Sigmoid colon (tissue), 7 donors: ENCODE data around the gene PRDM16. TPM values are rescaled to one million over a fixed set of nuclear protein-coding genes. Genes with fewer than 3 reads are reported as not detected.

Experiments
- DNase-seq: peaks from one replicate; pipeline ENCODE4 v3.0.0-alpha.2; 2019
- H3K27ac ChIP-seq, 4 donors: fragments of 200-600 bp; sonication (generic); one replicate each; pipeline ENCODE4 v1.5.1; 2016 to 2019; ENCODE audit warnings: mild to moderate bottlenecking in 1 of 4
- H3K27me3 ChIP-seq, 3 donors: fragments of 200-600 bp; sonication (generic); one replicate each; pipeline ENCODE4 v1.5.1; 2019; ENCODE audit warnings: mild to moderate bottlenecking in 1 of 3
- H3K36me3 ChIP-seq, 4 donors: fragments of 200-600 bp; sonication (generic); one replicate each; pipeline ENCODE4 v1.5.1; 2016 to 2019
- H3K4me1 ChIP-seq, 4 donors: fragments of 200-600 bp; sonication (generic); one replicate each; pipeline ENCODE4 v1.5.1; 2017 to 2019
- H3K4me3 ChIP-seq, 4 donors: fragments of 200-600 bp; sonication (generic); one replicate each; pipeline ENCODE4 v1.5.1; 2017 to 2019; ENCODE audit warnings: mild to moderate bottlenecking in 2 of 4, moderate library complexity in 1 of 4
- H3K9me3 ChIP-seq, 4 donors: fragments of 200-600 bp in 3 of 4; sonication (generic) in 3 of 4; one replicate each; pipeline versions ENCODE4 v1.5.1 to v1.6.1; 2013 to 2019
- EP300 ChIP-seq, 4 donors: sonication (generic); formaldehyde crosslinking; IDR thresholded peaks; one replicate each; pipeline ENCODE4 v1.6.1; 2017; ENCODE audit warnings: antibody characterized with exemption in 4 of 4
- POLR2A ChIP-seq, 2 donors: fragments of 450-650 bp; IDR thresholded peaks; one replicate each; pipeline ENCODE4 v1.6.1; 2016; ENCODE audit warnings: antibody characterized with exemption in 2 of 2, mild to moderate bottlenecking in 2 of 2, moderate library complexity in 2 of 2
- POLR2AphosphoS5 ChIP-seq, 4 donors: sonication (generic); formaldehyde crosslinking; IDR thresholded peaks; one replicate each; pipeline ENCODE4 v1.6.1; 2017; ENCODE audit warnings: antibody characterized with exemption in 4 of 4
- WGBS, 2 donors: extraction: QIAGEN DNeasy Blood & Tissue Kit; methylation state at CpG; one replicate each; pipeline ENCODE4 v1.1.7; 2013; 5-methylcytosine and 5-hydroxymethylcytosine counted together
- intact Hi-C: fragments of 100-400 bp; cut with DNase I; formaldehyde crosslinking; loops from one replicate; pipeline ENCODE4 v1.15.1; 2023
- polyA plus RNA-seq, 3 donors: library from polyadenylated mRNA; stranded (reverse); fragments of 200-250 nt; gene quantifications; one replicate each; pipeline ENCODE4 v1.2.3, GENCODE V29; 2013
- total RNA-seq, 4 donors: library from RNA; depleted of rRNA; stranded (reverse); fragments of >200 nt; gene quantifications; one replicate each; pipeline ENCODE4 v1.1.0, GENCODE V29; 2016
- TF ChIP-seq, protein P1 (sequence below), 4 experiments: fragments of 450-650 bp in 3 of 4; fragments of 200-600 bp in 1 of 4; IDR thresholded peaks; one replicate each; pipeline ENCODE4 v1.5.1; 2016 to 2019; ENCODE audit warnings: antibody characterized with exemption in 4 of 4, mild to moderate bottlenecking in 3 of 4, moderate library complexity in 2 of 4
- donor health status: healthy with polysubstance abuse.
- donor health status: Bipolar disorder and iron deficiency.
- donor health status: healthy.

The PRDM16 gene
- total and polyA plus RNA-seq, 7 donors = under 0.01 to 1.7 (median 0.49) TPM

DNA sequence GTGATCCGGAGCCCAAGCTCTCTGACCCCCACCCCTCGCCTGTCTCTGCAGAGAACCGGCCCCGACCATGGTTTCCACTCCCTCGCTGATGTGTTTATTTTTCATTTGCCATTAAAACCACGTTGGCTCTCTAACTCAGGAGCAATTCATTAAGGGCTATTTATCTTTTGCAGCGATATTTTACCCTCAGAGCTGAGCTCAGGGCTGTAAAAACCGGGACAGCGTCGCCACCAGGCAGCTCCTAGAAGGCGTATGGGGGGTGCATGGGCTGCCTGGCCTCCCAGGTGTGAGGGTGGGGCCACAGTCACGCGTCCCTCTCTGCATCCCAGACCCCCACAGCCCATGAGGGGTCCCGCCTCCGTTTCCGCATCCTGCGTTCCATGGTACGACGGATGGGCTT, 71.4 kb downstream of the PRDM16 start:
- H3K9me3 ChIP-seq = no peaks in the 10 kb centered on the region
- no peak overlapping the region for H3K27ac ChIP-seq
- H3K4me1 ChIP-seq = peaks cover 0 to 19% (median 17%) of the 10 kb centered on the region in 4 donors
- intact Hi-C loops = no loop called here
- H3K4me3 ChIP-seq = peak overlapping the region in 1 of 4 donors; percentile 14
- H3K27me3 ChIP-seq = peaks cover 42 to 100% (median 85%) of the 10 kb centered on the region in 3 donors
- WGBS, 2 donors = 63 to 68% methylated on average over 19 of the region's 19 CpGs
- no peak for DNase-seq
- H3K36me3 ChIP-seq = no peaks in the 10 kb centered on the region
- TF ChIP-seq POLR2A (IDR thresholded peaks at IDR 0.05) (no peak), EP300 (IDR thresholded peaks at IDR 0.05) (no peak), POLR2AphosphoS5 (IDR thresholded peaks at IDR 0.05) (no peak)
- TF ChIP-seq, protein P1, sequence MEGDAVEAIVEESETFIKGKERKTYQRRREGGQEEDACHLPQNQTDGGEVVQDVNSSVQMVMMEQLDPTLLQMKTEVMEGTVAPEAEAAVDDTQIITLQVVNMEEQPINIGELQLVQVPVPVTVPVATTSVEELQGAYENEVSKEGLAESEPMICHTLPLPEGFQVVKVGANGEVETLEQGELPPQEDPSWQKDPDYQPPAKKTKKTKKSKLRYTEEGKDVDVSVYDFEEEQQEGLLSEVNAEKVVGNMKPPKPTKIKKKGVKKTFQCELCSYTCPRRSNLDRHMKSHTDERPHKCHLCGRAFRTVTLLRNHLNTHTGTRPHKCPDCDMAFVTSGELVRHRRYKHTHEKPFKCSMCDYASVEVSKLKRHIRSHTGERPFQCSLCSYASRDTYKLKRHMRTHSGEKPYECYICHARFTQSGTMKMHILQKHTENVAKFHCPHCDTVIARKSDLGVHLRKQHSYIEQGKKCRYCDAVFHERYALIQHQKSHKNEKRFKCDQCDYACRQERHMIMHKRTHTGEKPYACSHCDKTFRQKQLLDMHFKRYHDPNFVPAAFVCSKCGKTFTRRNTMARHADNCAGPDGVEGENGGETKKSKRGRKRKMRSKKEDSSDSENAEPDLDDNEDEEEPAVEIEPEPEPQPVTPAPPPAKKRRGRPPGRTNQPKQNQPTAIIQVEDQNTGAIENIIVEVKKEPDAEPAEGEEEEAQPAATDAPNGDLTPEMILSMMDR (IDR thresholded peaks at IDR 0.05) = no peak

DNA sequence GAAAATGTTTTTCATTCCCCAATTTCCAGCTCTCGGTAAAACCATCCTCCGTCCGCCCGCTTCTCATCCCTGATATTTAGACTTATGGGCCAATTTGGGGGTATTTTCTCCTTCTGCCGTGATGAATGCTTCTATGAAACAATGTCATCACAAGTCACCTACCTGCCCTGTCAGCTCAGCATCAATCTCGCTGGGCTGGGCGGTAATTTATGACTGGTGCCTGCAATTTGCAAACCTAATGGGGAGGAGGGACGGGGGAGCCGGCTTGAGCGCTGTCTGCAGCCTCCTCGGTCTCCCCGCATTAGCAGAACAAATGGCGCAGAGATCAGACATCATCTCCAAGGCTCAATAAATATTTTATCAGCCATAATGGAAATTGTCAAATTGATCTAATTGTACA, 72.1 kb downstream of the PRDM16 start:
- H3K27me3 ChIP-seq = peaks cover 47 to 100% (median 87%) of the 10 kb centered on the region in 3 donors
- no peaks in the 10 kb centered on the region for H3K9me3 ChIP-seq
- no peak overlapping the region for H3K27ac ChIP-seq
- H3K4me3 ChIP-seq = no peak overlapping the region
- H3K36me3 ChIP-seq = no peaks in the 10 kb centered on the region
- intact Hi-C loops = no loop called here
- DNase-seq = no peak
- WGBS, 2 donors = 87 to 90% methylated on average over 13 of the region's 13 CpGs
- TF ChIP-seq POLR2AphosphoS5 (IDR thresholded peaks at IDR 0.05) (no peak), POLR2A (IDR thresholded peaks at IDR 0.05) (no peak), EP300 (IDR thresholded peaks at IDR 0.05) (no peak)
- TF ChIP-seq, protein P1 (IDR thresholded peaks at IDR 0.05) = no peak
- H3K4me1 ChIP-seq = peaks cover 0 to 26% (median 20%) of the 10 kb centered on the region in 4 donors

DNA sequence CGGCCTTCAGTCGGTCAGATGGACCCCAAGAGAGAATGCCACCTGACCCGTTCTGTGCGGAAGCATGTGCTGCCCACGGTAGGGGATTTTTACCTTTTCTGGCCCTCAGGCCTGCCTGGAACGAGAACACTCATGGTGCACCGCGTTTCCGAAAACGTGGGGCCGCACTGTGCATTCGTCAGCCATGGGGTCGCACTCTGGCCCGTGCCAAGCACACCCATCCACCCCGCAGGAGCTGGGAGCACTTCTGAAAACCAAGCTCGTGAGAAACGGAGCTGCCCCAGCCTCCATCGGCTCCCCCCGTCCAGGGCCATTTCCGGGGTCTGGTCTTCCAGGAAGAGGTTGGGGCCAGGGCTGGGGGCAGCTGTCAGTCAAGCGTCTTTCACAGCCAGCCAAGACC, 72.8 kb downstream of the PRDM16 start:
- no peak for DNase-seq
- no peaks in the 10 kb centered on the region for H3K9me3 ChIP-seq
- H3K27ac ChIP-seq = no peak overlapping the region
- intact Hi-C loops = no loop called here
- TF ChIP-seq POLR2AphosphoS5 (IDR thresholded peaks at IDR 0.05) (no peak), EP300 (IDR thresholded peaks at IDR 0.05) (no peak), POLR2A (IDR thresholded peaks at IDR 0.05) (no peak)
- no peak overlapping the region for H3K4me3 ChIP-seq
- WGBS, 2 donors = 74 to 85% methylated on average over 21 of the region's 21 CpGs
- H3K4me1 ChIP-seq = peaks cover 0 to 27% (median 21%) of the 10 kb centered on the region in 4 donors
- peaks cover 47 to 96% (median 85%) of the 10 kb centered on the region in 3 donors for H3K27me3 ChIP-seq
- no peaks in the 10 kb centered on the region for H3K36me3 ChIP-seq

DNA sequence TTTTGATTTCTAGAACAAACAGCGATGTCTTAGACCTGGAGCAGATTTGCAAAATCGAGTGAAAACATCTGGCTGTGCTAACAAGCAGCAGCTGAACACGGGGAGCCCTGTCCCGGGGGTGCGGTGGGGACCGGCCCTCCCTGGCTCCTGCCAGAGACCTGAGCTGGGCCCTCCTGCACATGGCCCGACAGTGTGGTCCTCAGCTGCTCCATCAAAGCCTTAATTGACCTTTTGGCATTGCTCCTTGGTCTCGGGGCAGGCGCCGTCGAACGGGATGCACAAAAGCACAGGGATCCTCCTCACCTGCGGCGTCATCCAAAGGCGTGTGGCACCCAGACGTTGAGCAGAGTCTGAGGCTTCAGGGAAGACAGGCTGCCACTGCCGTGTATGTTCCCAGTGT, 73.2 kb downstream of the PRDM16 start:
- no peak overlapping the region for H3K4me3 ChIP-seq
- WGBS, 2 donors = 72 to 82% methylated on average over 17 of the region's 17 CpGs
- TF ChIP-seq, protein P1 (IDR thresholded peaks at IDR 0.05) = no peak
- no peak for TF ChIP-seq POLR2A (IDR thresholded peaks at IDR 0.05)
- no peak for TF ChIP-seq POLR2AphosphoS5 (IDR thresholded peaks at IDR 0.05)
- no peak for TF ChIP-seq EP300 (IDR thresholded peaks at IDR 0.05)
- peaks cover 47 to 93% (median 85%) of the 10 kb centered on the region in 3 donors for H3K27me3 ChIP-seq
- H3K27ac ChIP-seq = no peak overlapping the region
- peaks cover 0 to 27% (median 21%) of the 10 kb centered on the region in 4 donors for H3K4me1 ChIP-seq
- H3K36me3 ChIP-seq = no peaks in the 10 kb centered on the region
- no peaks in the 10 kb centered on the region for H3K9me3 ChIP-seq
- intact Hi-C loops = no loop called here
- no peak for DNase-seq

DNA sequence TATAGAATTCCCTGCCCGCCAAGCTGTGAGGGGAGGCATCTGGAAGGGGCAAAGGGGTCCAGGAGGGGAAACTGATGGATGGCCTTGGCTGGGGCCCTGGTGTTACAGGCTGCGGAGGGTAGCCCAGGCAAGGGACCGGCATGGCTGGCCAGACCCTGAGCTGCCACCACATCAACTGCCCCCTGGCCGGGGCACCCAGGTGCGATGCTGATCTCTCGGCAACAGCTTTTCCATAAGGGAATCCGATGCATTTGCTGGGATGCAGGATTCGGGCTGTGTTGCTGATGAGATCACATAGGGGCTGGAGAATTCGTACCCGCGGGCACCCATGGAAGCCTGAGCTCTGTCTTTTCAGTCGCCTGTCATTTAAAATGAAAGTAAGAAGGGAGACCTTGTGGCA, 73.7 kb downstream of the PRDM16 start:
- H3K27me3 ChIP-seq = peaks cover 47 to 91% (median 80%) of the 10 kb centered on the region in 3 donors
- H3K36me3 ChIP-seq = no peaks in the 10 kb centered on the region
- H3K27ac ChIP-seq = no peak overlapping the region
- WGBS, 2 donors = 93 to 94% methylated on average over 12 of the region's 12 CpGs
- H3K4me1 ChIP-seq = peaks cover 0 to 27% (median 21%) of the 10 kb centered on the region in 4 donors
- intact Hi-C loops = no loop called here
- DNase-seq = no peak
- no peak overlapping the region for H3K4me3 ChIP-seq
- H3K9me3 ChIP-seq = no peaks in the 10 kb centered on the region
- no peak for TF ChIP-seq POLR2A (IDR thresholded peaks at IDR 0.05)
- no peak for TF ChIP-seq EP300 (IDR thresholded peaks at IDR 0.05)
- TF ChIP-seq, protein P1 (IDR thresholded peaks at IDR 0.05) = no peak
- no peak for TF ChIP-seq POLR2AphosphoS5 (IDR thresholded peaks at IDR 0.05)
